Thoracic aorta (tissue), 2 donors: ENCODE data around the gene PAQR6. TPM values are rescaled to one million over a fixed set of nuclear protein-coding genes. Genes with fewer than 3 reads are reported as not detected.

Experiments used
- ATAC-seq: fragments of 150-250 bp; one replicate; pipeline ENCODE4 v1.8.0; 2017; ENCODE audit warnings: low read depth; ENCODE audit not compliant: insufficient number of reproducible peaks, low FRiP score
- DNase-seq: peaks from one replicate; pipeline ENCODE4 v3.0.0-alpha.2; 2020; ENCODE audit warnings: low spot score
- H3K27ac ChIP-seq, 2 donors: fragments of 200-600 bp; sonication (generic); 1 replicate in 1 of 2; 2 replicates in 1 of 2; pipeline ENCODE4 v1.5.1; 2016; ENCODE audit warnings: mild to moderate bottlenecking in 2 of 2, moderate library complexity in 2 of 2
- H3K27me3 ChIP-seq: fragments of 200-600 bp; sonication (generic); replicated peaks from 2 replicates; pipeline ENCODE4 v1.6.0; 2016; ENCODE audit warnings: mild to moderate bottlenecking; ENCODE audit not compliant: insufficient read depth
- H3K36me3 ChIP-seq: fragments of 200-600 bp; sonication (generic); one replicate; pipeline ENCODE4 v1.5.1; 2016
- H3K4me1 ChIP-seq, 2 donors: fragments of 200-600 bp; sonication (generic); 1 replicate in 1 of 2; 2 replicates in 1 of 2; pipeline versions ENCODE4 v1.5.1 to v1.6.0; 2016; ENCODE audit warnings: low read depth in 2 of 2, mild to moderate bottlenecking in 1 of 2; ENCODE audit not compliant: control insufficient read depth in 1 of 2
- H3K4me3 ChIP-seq: fragments of 200-600 bp; sonication (generic); 2 replicates; pipeline ENCODE4 v1.5.1; 2016; ENCODE audit warnings: mild to moderate bottlenecking
- H3K9me3 ChIP-seq: fragments of 200-600 bp; sonication (generic); 2 replicates; pipeline ENCODE4 v1.5.1; 2016
- total RNA-seq, 2 donors: library from RNA; depleted of rRNA; stranded (reverse); fragments of >200 nt; gene quantifications; one replicate each; pipeline versions ENCODE4 v1.1.0 to v1.2.3, GENCODE V29; 2016
- TF ChIP-seq, protein P1 (sequence below): fragments of 200-600 bp; sonication (generic); IDR thresholded peaks from one replicate; pipeline ENCODE4 v1.5.1; 2019; ENCODE audit warnings: antibody characterized with exemption

Gene PAQR6
- total RNA-seq, 2 donors from 2014 or later: 0.27 to 2.5 TPM

DNA sequence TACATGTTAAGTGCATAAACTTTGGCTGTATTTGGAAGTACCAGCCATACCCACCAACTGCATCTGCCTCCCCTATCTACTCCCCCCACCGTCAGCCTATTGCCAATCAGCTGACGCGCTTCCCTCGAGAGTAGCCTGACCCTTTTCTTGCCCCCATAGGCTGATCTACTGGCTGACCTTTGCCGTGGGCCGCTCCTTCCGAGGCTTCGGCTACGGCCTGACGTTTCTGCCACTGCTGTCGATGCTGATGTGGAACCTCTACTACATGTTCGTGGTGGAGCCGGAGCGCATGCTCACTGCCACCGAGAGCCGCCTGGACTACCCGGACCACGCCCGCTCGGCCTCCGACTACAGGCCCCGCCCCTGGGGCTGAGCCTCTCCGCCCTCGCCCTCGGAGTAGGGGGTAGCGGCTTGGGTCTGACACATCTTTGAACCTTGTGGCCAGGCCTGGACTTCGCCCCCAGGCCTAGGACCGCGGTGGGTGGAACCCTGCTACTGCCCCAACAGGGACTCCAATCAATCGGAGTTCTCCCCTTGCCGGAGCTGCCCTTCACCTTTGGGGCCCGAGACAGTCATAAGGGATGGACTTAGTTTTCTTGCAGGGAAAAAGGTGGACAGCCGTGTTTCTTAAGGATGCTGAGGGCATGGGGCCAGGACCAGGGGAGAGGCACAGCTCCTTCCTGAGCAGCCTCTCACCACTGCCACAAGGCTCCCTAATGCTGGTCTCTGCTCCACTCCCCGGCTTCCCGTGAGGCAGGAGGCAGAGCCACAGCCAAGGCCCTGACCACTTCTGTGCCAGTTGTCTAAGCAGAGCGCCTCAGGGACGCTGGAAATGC, 43.6 kb upstream of the PAQR6 start:
- Histone ChIP-seq H3K27me3 (no peaks in the 10 kb centered on the region), H3K9me3 (no peaks in the 10 kb centered on the region), H3K27ac (peak overlapping the region; percentile 64 to 77), H3K4me1 (peaks cover 8 to 17% of the 10 kb centered on the region in 2 donors), H3K4me3 (peak overlapping the region; percentile 69), H3K36me3 (no peaks in the 10 kb centered on the region)
- TF ChIP-seq, protein P1, sequence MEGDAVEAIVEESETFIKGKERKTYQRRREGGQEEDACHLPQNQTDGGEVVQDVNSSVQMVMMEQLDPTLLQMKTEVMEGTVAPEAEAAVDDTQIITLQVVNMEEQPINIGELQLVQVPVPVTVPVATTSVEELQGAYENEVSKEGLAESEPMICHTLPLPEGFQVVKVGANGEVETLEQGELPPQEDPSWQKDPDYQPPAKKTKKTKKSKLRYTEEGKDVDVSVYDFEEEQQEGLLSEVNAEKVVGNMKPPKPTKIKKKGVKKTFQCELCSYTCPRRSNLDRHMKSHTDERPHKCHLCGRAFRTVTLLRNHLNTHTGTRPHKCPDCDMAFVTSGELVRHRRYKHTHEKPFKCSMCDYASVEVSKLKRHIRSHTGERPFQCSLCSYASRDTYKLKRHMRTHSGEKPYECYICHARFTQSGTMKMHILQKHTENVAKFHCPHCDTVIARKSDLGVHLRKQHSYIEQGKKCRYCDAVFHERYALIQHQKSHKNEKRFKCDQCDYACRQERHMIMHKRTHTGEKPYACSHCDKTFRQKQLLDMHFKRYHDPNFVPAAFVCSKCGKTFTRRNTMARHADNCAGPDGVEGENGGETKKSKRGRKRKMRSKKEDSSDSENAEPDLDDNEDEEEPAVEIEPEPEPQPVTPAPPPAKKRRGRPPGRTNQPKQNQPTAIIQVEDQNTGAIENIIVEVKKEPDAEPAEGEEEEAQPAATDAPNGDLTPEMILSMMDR: no peak
- peak; percentile 38 for ATAC-seq
- peak; percentile 81 for DNase-seq

DNA sequence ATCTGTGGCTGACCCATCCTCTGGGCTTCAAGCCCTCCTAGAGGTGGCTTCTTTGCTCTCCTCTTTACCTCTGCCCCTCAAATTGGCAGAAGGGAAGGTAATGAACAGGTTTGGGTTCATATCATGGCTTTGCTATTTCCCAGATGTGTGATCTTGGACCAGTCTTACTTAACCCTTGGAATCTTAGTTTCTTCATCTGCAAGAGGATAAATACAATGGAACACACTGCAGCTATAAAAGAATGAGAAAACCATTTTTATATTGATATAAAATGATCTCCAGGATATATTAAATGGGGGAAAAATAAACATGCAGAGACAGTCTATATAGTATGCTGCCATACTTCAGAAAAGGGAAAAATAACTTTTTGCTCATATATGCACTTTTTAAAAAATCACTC, 42.0 kb upstream of the PAQR6 start:
- no peaks in the 10 kb centered on the region for H3K36me3 ChIP-seq
- TF ChIP-seq, protein P1: no peak
- H3K4me3 ChIP-seq: no peak overlapping the region
- DNase-seq (no peak), ATAC-seq (no peak)
- H3K9me3 ChIP-seq: no peaks in the 10 kb centered on the region
- H3K27ac ChIP-seq: no peak overlapping the region
- H3K27me3 ChIP-seq: no peaks in the 10 kb centered on the region
- H3K4me1 ChIP-seq: peaks cover 7 to 10% of the 10 kb centered on the region in 2 donors

DNA sequence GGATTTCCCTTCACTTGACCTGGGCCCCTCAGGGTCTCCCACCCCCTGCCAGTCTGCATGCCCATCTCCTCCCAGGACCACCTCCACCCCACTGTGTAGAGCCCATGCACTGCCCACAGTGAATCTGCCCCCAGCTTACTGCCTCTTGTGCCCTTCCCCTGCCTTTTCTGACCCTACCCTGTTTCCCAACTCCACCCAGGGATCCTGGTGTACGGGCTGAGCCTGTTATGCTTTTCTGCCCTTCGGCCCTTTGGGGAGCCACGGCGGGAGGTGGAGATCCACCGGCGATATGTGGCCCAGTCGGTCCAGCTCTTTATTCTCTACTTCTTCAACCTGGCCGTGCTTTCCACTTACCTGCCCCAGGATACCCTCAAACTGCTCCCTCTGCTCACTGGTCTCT, 38.2 kb upstream of the PAQR6 start:
- no peak overlapping the region for H3K27ac ChIP-seq
- no peak overlapping the region for H3K4me3 ChIP-seq
- H3K9me3 ChIP-seq: no peaks in the 10 kb centered on the region
- H3K27me3 ChIP-seq: no peaks in the 10 kb centered on the region
- ATAC-seq (no peak), DNase-seq (no peak)
- peaks cover 17 to 19% of the 10 kb centered on the region in 2 donors for H3K4me1 ChIP-seq
- no peaks in the 10 kb centered on the region for H3K36me3 ChIP-seq
- TF ChIP-seq, protein P1: no peak

DNA sequence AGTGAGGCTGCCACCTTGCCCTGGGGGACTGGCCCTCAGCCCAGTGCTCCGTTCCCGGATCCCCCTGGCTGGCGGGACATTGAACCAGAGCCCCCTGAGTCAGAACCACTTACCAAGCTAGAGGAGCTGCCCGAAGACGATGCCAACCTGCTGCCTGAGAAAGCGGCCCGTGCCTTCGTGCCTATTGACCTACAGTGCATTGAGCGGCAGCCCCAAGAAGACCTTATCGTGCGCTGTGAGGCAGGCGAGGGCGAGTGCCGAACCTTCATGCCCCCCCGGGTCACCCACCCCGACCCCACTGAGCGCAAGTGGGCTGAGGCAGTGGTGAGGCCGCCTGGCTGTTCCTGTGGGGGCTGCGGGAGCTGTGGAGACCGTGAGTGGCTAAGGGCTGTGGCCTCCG, 37.6 kb upstream of the PAQR6 start:
- Histone ChIP-seq H3K4me1 (peaks cover 19 to 25% of the 10 kb centered on the region in 2 donors), H3K27me3 (no peaks in the 10 kb centered on the region), H3K4me3 (no peak overlapping the region), H3K36me3 (no peaks in the 10 kb centered on the region), H3K9me3 (no peaks in the 10 kb centered on the region), H3K27ac (no peak overlapping the region)
- DNase-seq (no peak), ATAC-seq (no peak)
- TF ChIP-seq, protein P1: no peak

DNA sequence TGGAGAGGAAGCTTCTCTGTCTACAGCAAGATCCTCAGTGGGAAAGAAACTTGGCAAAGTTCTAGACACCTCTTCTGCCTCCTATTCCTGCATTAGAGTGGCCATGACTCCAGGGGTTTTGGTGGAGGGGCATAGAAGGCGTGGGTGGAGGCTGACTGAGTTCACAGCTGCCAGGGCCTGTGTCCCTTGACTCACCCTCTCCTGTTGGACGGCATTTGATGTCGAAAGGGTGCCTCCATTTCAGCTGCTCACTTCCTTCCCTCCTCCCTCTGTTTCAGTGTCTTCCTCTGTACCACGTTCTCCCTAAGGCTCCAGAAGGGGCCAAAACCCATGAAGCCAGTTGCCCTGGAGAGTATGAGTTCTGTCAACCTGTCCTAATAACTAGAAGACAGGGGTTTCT, 36.9 kb upstream of the PAQR6 start:
- DNase-seq: no peak
- TF ChIP-seq, protein P1: no peak
- no peaks in the 10 kb centered on the region for H3K36me3 ChIP-seq
- no peaks in the 10 kb centered on the region for H3K9me3 ChIP-seq
- no peak for ATAC-seq
- no peak overlapping the region for H3K4me3 ChIP-seq
- H3K4me1 ChIP-seq: peaks cover 19 to 28% of the 10 kb centered on the region in 2 donors
- no peaks in the 10 kb centered on the region for H3K27me3 ChIP-seq
- H3K27ac ChIP-seq: no peak overlapping the region
